Measurements from ENCODE around the gene SPINK5.

Gene SPINK5

DNA sequence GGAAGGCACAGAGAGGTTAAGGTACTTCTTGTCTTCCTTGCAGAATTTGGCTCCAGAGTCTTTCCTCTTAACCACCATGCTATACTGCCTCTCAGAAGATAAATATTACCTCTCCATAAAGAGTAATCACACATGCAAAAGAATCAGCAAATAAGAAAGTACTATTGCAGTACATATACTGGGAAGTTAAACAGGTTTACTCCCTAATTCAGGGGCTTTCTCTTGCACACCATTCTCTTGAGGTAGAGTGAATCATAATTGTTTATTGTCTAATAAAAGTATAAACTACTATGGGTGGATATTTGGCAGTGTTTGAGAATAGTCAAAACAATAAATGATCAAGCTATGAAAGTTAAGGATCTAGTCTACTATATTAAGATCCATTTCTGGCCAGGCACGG lies 40.4 kb downstream of the SPINK5 start:
- no peak for DNase-seq

DNA sequence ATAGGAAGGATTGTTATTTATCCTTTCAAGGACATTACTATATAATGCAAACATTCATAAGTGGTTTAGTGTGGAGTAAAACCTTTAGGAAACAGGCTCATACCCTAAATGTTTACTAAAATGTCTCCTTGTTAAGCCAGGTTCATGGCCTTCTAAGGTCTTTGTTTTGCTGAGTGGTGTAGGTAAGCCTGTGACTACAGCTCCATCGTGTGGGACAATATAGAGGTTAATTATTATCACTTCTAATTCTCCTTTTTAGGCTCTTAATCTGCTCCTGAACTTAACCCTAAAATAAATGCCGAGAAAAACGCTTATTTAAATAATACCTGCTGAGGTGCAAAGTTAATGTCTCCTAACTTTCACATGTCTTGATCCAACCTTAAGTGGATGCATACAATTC lies 43.8 kb downstream of the SPINK5 start:
- DNase-seq, result no peak

DNA sequence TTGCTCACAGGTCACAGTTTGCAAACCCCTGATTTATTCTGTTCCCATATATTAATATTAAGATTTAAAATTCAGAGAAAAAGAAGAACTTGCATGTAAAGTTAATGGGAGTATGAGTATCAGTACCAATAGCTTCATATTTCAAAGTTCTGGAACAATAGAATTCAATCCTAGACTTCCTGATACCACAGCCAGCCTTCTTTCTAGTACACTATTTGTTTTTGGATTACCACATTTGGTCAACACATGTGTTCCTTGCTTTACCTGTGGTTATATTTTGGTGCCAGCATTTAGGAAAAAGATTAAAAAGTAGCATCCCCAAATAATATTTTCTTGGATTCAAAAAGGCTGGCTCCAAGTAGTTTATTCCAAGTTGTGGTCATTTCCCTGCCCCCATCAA lies 49.5 kb downstream of the SPINK5 start:
- no peak for DNase-seq

DNA sequence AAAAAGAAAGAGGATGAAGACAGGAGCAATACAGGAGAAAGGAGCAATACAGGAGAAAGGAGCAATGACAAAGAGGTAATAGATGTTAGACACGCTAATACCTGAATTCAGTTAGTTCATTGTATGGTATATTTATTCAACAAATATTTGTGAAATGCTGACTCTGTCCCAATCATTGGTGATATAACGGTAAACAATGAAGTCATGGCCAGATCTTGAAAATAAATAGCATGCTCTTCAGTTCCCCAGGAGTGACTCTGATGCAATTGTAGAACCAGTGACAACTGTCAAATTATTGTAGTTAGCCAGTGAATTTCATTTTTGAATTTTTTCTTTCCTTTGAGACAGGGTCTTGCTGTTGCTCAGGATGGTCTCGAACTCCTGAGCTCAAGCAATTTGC lies 56.5 kb downstream of the SPINK5 start:
- no peak for DNase-seq

- DNase-seq, result no peak
Observed at GRCh38 chr5:148125641-148126040, 61.9 kb downstream of the SPINK5 start.

DNA sequence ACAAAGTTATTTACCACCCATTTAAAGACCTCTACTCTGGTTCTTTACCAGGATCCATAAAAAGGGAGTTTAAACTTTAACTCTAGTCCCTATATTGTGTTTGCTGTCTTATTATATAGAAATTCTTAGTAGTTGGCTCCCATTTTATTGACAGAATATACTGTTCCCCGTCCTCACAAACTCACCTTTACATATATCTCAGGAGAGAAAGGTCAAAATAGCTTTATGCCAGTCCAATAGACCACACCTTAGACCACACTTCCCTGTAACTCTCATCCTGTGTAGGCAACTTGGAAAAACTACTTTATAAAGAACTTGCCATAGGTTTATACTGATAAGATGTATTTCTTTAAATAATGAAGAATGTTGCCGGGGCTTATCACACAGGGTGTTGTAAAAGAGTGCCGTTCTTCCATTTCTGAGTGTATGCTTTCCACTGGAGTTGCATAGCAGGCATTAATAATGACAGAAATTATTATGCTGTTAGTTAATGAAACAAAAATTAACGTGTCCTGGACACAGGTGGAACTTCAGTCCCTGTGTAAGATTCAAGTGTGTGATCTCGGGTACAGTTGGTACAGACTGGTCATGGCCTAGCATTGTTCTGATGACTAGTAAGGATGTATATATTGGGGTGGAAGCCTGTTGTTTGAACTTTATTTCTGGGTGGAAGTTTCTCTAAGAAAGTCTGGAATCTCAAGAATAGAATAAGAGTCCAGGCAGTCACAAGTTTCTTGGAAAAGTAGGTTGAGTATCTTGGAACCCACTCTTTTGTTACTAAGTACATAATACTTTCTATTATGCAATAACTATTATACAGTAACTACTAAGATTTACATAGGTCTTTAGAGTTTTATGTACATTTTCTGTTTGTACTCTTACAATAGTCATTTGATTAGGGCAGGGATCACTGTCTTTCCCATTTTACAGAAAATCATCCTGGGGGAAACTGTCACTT lies 71.6 kb downstream of the SPINK5 start:
- no peak for DNase-seq

- DNase-seq, result no peak
Observed at GRCh38 chr5:148140846-148141245, 77.1 kb downstream of the SPINK5 start.

GRCh38 chr5:148141645-148142044 lies 77.9 kb downstream of the SPINK5 start:
- DNase-seq, result no peak

GRCh38 chr5:148145916-148146315 lies 82.1 kb downstream of the SPINK5 start:
- DNase-seq, result no peak

DNA sequence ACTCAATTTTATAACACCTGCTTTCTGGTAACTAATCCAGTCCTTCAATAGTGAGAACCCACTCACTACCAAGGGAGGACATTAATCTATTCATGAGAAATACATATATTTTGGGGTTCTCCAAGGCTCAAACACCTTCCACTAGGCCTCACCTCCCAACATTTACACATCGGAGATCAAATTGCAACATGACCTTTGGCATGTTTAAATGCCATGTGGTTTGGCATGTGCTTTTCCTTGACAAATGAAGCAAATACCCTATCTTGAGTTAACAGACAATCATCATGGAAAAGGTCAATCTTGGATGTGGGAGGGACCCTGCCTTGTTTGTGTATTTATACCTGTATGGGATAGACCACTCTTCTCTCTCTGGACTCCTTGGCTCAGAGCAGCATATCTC lies 82.7 kb downstream of the SPINK5 start:
- no peak for DNase-seq

- no peak for DNase-seq
Observed at GRCh38 chr5:148147415-148147814, 83.6 kb downstream of the SPINK5 start.

DNA sequence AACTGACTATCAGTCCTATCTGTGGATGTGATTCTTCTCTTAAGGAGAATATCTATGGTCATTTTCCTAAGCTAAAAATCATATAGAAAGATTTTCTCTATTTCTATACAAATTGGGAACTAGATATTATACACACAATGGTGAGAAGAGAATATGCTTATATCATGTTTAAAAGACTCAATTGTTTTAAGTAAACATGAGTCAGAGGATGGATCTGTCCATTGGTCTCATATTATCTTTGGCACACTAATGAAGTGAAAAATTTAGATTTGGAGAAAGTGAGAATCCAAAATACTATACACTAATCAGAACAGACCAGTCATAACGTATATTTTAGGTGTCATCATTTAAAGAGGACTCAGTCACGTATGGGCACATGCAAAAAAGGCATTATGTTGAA lies 88.1 kb downstream of the SPINK5 start:
- no peak for DNase-seq

DNA sequence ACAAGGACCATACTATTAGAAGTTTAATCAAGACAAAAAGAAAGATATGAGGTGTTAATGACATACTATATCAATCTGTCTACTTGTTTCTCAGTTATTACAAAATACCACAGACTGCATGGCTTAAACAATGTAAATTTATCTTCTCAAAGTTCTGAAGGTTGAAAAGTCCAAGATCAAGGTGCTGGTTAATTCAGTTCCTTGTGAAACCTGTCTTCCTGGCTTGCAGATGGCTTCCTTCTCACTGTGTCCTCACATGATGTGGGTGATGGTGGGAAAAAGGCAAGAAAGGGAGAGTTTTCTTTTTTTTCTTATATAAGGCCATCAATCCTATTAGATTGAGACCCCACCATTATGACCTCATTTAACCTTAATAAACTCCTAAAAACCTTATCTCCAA lies 89.0 kb downstream of the SPINK5 start:
- no peak for DNase-seq

DNA sequence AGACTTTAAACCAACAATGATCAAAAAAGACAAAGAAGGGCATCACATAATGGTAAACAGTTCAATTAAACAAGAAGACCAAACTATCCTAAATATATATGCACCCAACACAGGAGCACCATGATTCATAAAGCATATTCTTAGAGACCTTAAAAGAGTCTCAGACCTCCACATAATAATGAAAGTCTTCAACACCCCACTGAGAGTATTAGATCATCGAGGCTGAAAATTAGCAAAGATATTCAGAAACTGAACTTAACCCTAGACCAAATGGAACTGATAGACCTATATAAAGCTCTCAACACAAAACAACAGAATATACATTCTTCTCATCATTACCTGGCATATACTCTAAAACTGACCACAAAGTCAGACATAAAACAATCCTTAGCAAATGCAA lies 92.8 kb downstream of the SPINK5 start:
- DNase-seq, result no peak

GRCh38 chr5:148162038-148162437 lies 98.3 kb downstream of the SPINK5 start:
- DNase-seq, result no peak

DNA sequence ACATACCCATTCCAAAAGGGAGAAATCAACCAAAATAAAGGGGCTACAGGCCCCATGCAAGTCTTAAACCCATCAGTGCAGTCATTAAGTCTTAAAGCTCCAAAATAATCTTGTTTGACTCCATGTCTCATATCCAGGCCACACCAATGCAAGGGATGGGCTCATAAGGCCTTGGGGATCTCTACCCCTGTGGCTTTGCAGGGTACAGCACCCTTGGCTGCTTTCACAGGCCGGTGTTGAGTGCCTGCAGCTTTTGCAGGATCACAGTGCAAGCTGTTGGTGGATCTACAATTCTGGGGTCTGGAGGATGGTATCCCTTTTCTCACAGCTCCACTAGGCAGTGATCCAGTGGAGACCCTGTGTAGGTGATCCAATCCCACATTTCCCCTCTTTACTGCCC lies 99.6 kb downstream of the SPINK5 start:
- no peak for DNase-seq

GRCh38 chr5:148166550-148167283 lies 102.9 kb downstream of the SPINK5 start:
- DNase-seq, result no peak

GRCh38 chr5:148168246-148168645 lies 104.5 kb downstream of the SPINK5 start, which contains the start of gene SPINK14:
TSS of gene SPINK14 (plus strand) at chr5:148168546. CDS start at chr5:148169733, 1,187 bp downstream.
- DNase-seq, result no peak

GRCh38 chr5:148172377-148172776 lies 108.6 kb downstream of the SPINK5 start:
- no peak for DNase-seq

DNA sequence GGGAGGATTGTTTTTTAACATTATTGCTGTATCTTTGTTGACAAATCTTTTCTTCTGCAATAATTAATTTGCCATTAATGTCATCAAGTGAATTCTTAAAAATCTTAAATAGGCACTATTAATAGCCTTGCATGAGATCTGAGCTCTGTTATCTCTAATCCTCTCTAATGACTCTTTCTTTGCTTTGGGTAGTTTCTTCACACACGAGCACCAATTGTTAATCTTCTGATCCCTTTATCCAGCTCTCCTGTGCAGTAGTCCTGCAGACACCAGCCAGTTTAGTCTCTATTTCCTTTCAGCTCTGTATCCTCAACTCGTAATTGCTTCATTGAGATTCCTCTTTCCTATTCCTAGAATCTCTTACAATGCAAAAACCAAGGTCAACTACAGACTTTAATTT lies 112.7 kb downstream of the SPINK5 start:
- DNase-seq, result no peak

- DNase-seq, result no peak
Observed at GRCh38 chr5:148177207-148177606, 113.4 kb downstream of the SPINK5 start.

DNA sequence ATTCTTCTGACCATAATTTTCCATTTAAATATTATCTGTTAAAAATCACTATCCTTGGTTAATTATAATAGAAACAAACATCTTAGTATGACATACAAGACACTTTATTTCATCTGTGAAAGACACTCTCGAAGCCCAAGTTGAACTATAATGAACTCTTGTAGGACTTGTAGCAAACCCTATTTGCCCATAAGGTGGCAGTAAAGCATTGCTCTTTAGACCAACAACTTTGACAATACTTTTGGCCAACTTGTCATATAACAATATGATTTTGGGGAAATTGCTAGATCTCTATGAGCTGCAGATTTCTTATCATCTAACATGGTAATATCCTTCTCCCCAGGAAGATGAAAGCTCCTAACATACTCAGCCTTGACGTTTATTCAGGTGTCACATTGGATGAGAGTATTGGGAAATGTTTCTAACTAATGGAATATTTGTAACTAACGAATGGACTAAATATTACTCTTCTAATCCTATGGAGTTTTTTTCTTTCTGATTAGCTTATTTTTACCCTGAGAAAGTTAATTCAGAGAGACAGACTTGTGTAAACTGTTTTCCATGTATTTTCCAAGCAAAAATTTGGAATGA lies 115.5 kb downstream of the SPINK5 start:
- peak; percentile 56 for DNase-seq

DNA sequence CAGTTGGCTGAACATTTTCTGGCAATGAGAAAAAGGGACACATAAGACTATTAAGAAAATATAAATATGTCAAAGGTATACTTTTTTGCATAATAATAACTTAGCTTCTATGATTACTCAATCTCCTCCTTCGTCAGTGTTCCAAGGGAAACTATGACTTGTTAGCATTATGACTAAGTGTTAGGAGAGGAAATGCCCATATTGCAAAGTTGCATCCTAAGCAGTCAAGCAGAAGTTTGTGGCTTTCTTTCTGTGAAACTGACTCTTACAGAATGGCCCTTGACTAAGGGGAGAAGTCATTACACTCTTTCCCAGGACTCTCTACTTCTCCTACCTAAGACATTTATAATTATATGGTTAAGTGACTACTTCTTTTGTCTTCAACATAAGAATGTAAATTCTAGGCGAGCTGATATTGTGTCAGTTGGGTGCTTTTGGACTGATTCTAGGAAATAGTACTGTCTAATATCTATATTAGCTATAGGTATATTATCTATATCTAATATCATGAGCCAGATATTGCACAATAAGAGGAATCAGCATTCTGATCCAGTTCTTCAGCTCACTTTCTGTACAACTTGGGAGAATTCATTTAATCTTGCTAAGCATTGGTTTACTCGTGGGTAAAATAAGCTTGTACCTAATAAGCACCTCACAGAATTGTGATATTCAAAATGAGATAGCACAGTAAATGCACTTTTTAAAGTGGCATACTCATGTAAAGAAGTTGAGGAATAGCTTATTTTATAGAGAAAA lies 122.6 kb downstream of the SPINK5 start:
- DNase-seq, result peak; percentile 26

All from CD4-positive, alpha-beta T cell treated with Interleukin-21 for 1 hour (primary cell).